Inflammatory macrophage (primary cell): Measurements from ENCODE around the gene USP40.

ENCODE experiments used
- DNase-seq, 2 donors: peaks; one replicate each; pipeline ENCODE4 v3.0.0-alpha.2; 2020 to 2022

Gene USP40

GRCh38 chr2:233458031-233458610 lies 108.5 kb downstream of the USP40 start:
- no peak for DNase-seq

DNA sequence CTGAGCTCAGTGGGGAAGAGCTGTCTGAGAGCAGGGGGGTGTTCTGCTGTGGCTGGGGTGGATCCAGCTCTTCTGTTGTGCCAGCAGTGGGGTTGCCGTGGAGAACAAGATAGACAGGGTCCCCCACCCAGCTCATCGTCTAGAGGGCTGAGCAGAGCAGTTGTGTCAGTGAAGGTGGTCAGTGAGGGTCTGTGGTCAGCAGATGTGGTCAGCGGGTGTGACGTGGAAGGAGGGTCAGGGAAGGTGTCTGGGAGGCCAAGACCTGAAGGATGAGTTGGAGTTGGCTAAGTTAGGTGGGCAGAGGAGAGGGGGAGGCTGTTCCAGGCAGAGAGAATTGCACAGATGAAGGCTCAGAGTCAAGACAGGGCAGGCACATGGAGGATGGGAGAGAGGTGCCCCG lies 109.2 kb downstream of the USP40 start:
- DNase-seq: no peak

- no peak for DNase-seq
These were observed 109.6 kb downstream of the USP40 start for GRCh38 chr2:233456934-233457333.

GRCh38 chr2:233456111-233456510 lies 110.5 kb downstream of the USP40 start:
- DNase-seq: no peak

DNA sequence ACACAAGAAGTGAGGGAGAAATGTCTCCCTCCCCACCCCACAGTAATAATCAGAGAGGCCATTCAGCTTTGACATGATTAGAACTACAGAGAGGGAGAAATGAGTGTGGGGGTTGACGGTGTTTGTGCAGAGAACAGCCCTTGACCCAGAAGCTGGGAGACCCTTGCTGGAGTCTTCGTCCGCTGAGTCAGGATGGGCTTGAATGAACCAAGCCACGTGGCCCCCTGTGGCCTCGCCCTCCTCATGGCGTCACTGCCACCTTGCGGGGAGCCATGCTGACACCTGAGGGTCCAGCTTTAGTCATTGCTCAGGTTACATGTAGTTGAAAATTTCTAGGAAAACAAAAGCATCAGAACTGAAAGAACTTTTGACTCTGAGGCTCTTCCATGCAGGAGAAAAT lies 111.1 kb downstream of the USP40 start:
- no peak for DNase-seq

DNA sequence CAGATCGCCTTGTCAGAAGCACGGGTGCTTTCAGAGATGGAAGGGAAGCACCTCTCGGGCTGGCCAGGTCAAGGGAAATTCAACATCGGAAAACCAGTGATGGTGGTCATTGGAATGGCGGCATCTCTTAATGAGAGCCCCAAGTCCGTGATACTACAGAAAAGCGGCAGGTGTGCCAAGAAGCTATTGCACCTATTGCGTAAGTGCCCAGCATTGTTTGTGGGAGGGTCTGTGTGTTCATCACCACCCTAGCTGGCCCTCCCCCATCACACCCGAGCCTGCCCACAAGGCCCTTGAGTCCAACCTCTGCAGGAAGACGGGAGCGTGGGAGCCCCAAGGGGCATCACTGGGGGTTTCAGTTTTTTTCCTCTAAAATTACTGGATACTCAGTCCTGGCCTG lies 111.6 kb downstream of the USP40 start:
- no peak for DNase-seq

DNA sequence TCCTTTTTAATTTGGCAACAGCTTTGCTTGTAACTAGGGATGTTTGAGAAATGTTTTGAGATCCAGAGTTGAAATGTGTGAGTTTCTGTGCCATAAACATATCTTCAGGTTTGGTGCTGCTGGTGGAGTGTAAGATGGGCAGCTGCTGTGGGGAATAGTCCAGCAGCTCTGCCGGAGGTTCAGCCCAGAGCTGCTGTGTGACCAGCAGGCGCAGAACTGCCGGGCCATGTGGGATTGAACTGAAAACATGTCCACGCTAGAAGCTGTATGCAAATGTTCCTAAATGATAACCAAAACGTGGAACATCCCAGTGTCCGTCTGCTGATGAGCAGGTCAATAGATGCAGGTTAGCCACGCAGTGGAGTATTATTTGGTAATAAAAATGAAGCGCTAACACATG lies 112.7 kb downstream of the USP40 start:
- DNase-seq: no peak

GRCh38 chr2:233453111-233453915 lies 113.3 kb downstream of the USP40 start:
- no peak for DNase-seq

DNA sequence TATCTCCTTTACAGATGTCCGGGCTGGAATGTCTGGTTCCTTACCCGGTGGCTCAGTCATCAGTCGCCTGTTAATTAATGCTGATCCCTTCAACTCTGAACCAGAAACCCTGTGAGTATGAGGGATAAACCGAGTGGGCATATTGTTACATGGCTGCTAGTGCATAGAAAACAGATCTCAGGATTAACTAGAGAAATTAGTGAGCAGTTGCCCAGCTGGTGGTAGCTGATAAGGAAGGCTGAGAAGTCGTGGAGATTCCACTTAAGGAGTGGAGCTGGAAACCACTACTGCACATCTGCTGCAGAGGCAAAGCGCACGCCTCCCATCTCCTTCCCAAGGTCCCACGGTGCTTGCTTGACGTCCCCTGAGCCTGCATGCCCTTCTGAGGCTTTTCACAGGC lies 114.6 kb downstream of the USP40 start:
- DNase-seq: no peak

- DNase-seq: no peak
These were observed 115.6 kb downstream of the USP40 start for GRCh38 chr2:233450864-233451575.

DNA sequence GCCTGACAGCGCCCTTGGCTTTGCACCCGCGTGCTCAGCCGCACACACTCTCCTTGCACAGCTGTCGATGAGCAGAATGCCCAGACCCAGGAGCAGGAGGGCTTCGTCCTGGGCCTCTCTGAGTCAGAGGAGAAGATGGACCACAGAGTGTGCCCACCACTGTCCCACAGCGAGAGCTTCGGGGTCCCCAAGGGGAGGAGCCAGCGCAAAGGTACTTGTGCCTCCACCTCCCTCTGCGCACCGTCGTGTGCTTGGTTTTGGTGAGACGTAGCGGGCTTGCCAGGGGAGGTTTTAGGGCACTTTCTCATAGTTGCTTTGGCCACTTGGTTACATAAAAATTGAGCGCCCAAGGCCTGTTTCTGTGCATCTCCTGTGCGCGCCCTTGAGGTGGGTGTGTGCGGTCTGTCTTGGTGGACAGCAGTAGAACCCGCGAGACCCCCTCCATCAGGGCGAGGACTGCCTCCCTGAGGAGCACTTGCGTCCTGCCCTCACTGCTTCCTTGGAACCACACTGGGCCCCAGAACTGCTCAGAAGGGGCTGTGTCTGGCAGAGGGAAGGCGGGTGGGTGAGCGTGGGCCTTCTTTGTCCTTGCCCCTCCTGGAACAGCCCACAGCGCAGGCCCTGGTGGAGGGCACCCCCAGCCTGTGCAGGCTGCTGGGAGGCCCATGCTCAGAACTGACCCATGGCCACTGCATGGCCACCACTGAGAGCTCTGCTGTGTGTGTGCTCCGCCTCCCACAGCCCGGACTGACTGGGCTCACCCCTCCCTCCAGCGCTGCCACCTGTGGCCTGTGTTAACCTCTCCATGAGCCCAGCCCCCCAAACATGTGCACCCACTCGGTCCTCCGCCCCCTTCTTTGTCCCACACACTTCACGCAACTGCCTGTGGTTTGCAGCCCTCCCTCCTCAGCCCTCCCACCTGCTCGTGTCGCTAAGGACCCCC lies 116.4 kb downstream of the USP40 start:
- DNase-seq: no peak

DNA sequence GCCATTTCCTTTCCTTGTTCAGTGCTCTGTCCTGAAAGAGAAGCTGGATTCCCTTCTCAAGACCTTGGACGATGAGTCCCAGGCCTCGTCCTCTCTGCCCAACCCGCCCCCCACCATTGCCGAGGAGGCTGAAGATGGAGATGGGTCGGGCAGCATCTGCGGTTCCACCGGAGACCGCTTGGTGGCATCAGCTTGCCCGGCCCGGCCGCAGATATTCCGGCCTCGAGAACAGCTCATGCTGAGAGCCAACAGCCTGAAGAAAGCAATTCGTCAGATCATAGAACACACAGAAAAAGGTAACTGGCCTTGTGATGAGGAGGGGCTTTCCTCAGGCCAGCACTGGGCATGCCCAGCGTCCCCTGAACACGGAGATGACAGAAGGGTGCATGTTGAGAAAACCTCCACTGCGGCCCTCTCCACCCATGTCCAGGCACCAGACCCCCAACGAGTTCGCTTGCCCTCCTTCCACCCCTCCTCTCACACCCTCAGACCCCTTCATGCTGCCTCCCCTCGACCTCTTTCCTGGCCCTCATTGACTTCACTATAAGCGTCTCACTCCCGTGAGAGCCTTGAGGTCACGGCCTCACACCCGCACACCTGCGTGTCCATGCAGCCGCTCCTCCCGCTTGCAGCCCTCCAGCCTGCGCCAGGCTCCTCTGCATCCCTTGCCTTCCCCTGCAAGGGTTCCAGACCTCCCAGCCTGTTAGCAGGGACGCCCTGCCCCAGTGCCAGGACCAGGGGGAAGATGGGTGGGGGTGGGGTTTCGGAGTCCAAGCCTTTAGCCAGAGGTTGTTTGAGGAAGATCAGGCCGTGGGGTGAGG lies 117.3 kb downstream of the USP40 start:
- no peak for DNase-seq

DNA sequence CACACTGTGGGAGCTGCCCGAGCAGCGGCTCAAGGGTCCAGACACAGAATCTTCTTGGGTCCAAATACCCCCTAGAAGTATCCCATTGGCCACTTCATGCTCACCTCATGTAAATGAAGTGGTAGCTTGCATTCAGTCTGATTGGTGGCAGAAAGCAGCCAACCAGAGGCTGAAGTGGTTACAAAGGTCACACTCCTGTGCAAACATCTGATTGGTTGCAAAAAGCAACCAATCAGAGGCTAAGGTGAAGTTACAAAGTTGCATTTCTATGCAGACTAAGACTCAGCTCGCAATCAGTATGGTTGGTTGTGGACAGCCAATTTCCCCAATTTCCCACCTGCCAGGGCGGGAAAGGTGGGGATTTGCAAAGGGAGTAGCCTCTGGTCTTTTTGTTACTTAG lies 118.0 kb downstream of the USP40 start:
- no peak for DNase-seq

DNA sequence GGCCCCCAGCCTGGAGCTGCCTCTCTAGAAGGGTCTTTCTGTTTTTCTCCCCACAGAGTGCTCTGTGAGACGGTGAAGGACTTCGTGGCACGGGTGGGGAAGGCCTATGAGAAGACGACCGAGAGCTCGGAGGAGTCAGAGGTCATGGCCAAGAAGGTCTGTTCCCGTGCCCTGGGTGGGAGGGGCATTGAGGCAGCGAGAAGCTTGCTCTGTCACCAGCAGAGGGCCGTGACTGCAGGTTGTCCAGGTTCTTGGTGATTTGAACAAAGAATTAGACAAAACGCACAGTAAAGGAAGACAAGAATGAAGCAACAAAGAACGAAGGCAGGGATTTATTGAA lies 118.4 kb downstream of the USP40 start:
- DNase-seq: no peak

- no peak for DNase-seq
These were observed 118.9 kb downstream of the USP40 start for GRCh38 chr2:233447506-233448219.

GRCh38 chr2:233446606-233447305 lies 119.8 kb downstream of the USP40 start:
- DNase-seq: no peak

GRCh38 chr2:233446121-233446520 lies 120.5 kb downstream of the USP40 start:
- DNase-seq: no peak

GRCh38 chr2:233445152-233445830 lies 121.3 kb downstream of the USP40 start:
- DNase-seq: no peak

GRCh38 chr2:233444501-233444900 lies 122.1 kb downstream of the USP40 start:
- no peak for DNase-seq
